DMS79 treated with DMSO at 0.1 percent for 48 hours (cell line): ENCODE data around the gene RPS21.

Experiments used
- DNase-seq: peaks from one replicate; lab custom pipeline; 2025; lab: John Stamatoyannopoulos, UW

Gene RPS21

GRCh38 chr20:62354031-62354808 is 32.7 kb upstream of the RPS21 start:
- DNase-seq = no peak

GRCh38 chr20:62354811-62355341 is 32.0 kb upstream of the RPS21 start:
- DNase-seq = no peak

- no peak for DNase-seq
These were observed 31.4 kb upstream of the RPS21 start for GRCh38 chr20:62355516-62355877.

- no peak for DNase-seq
These were observed 30.9 kb upstream of the RPS21 start for GRCh38 chr20:62355878-62356588.

- no peak for DNase-seq
These were observed 30.2 kb upstream of the RPS21 start for GRCh38 chr20:62356589-62357186.

- DNase-seq = no peak
These were observed 29.7 kb upstream of the RPS21 start for GRCh38 chr20:62357187-62357667.

- no peak for DNase-seq
These were observed 29.2 kb upstream of the RPS21 start for GRCh38 chr20:62357681-62358080.

- DNase-seq = no peak
These were observed 28.5 kb upstream of the RPS21 start for GRCh38 chr20:62358171-62359042.

- DNase-seq = no peak
These were observed 27.8 kb upstream of the RPS21 start for GRCh38 chr20:62359043-62359490.

GRCh38 chr20:62359491-62360121 is 27.3 kb upstream of the RPS21 start:
- DNase-seq = no peak

- DNase-seq = no peak
These were observed 25.8 kb upstream of the RPS21 start for GRCh38 chr20:62360854-62361798.

GRCh38 chr20:62361799-62362589 is 24.9 kb upstream of the RPS21 start:
- no peak for DNase-seq

- DNase-seq = no peak
These were observed 24.3 kb upstream of the RPS21 start for GRCh38 chr20:62362590-62362940.

GRCh38 chr20:62362991-62363919 is 23.6 kb upstream of the RPS21 start:
- no peak for DNase-seq

GRCh38 chr20:62363920-62364851 is 22.7 kb upstream of the RPS21 start:
- no peak for DNase-seq

- no peak for DNase-seq
These were observed 21.8 kb upstream of the RPS21 start for GRCh38 chr20:62364911-62365736.
